Measurements from ENCODE around the gene MOGAT3.

Gene MOGAT3

GRCh38 chr7:101200862-101201599 lies at the start of gene MOGAT3:
MOGAT3 (minus strand) TSS chr7:101201036; CDS start chr7:101200854, 182 bp downstream.
- no peak for DNase-seq

- DNase-seq, result no peak
Observed at GRCh38 chr7:101250324-101250723, 49.5 kb upstream of the MOGAT3 start.

- no peak for DNase-seq
Observed at GRCh38 chr7:101248276-101248675, 47.4 kb upstream of the MOGAT3 start.

- no peak for DNase-seq
Observed at GRCh38 chr7:101245147-101245668, 44.4 kb upstream of the MOGAT3 start.

- peak; percentile 93 for DNase-seq
Observed at GRCh38 chr7:101244375-101245146, 43.7 kb upstream of the MOGAT3 start, which contains the start of gene FIS1. FIS1 (minus strand) TSS chr7:101245081; CDS start chr7:101245004, 77 bp downstream.

- no peak for DNase-seq
Observed at GRCh38 chr7:101243646-101244374, 43.0 kb upstream of the MOGAT3 start.

GRCh38 chr7:101241443-101242349 lies 40.9 kb upstream of the MOGAT3 start:
- DNase-seq, result no peak

- DNase-seq, result no peak
Observed at GRCh38 chr7:101241015-101241363, 40.2 kb upstream of the MOGAT3 start.

- DNase-seq, result no peak
Observed at GRCh38 chr7:101240226-101241014, 39.6 kb upstream of the MOGAT3 start.

GRCh38 chr7:101239951-101240220 lies 39.0 kb upstream of the MOGAT3 start:
- no peak for DNase-seq

- no peak for DNase-seq
Observed at GRCh38 chr7:101239191-101239950, 38.5 kb upstream of the MOGAT3 start.

GRCh38 chr7:101238226-101239182 lies 37.7 kb upstream of the MOGAT3 start:
- no peak for DNase-seq

GRCh38 chr7:101237206-101238067 lies 36.6 kb upstream of the MOGAT3 start, which contains the start of gene CLDN15:
CLDN15 (minus strand) TSS chr7:101237802; CDS start chr7:101237581, 221 bp downstream.
- no peak for DNase-seq

- no peak for DNase-seq
Observed at GRCh38 chr7:101236292-101236835, 35.5 kb upstream of the MOGAT3 start.

- DNase-seq, result no peak
Observed at GRCh38 chr7:101235522-101235921, 34.7 kb upstream of the MOGAT3 start.

GRCh38 chr7:101235050-101235449 lies 34.2 kb upstream of the MOGAT3 start:
- no peak for DNase-seq

- no peak for DNase-seq
Observed at GRCh38 chr7:101234636-101235035, 33.8 kb upstream of the MOGAT3 start.

- DNase-seq, result no peak
Observed at GRCh38 chr7:101233907-101234547, 33.2 kb upstream of the MOGAT3 start.

Measured in stimulated activated naive CD4-positive, alpha-beta T cell treated with Interleukin-2 at 50 U/mL for 16 hours (primary cell).